Small intestine (tissue), 7 donors: ENCODE measurements around the gene C18orf32. TPM values are rescaled to one million over a fixed set of nuclear protein-coding genes. Genes with fewer than 3 reads are reported as not detected.
"Not testable (repeated sequence)": the region's sequence is repeated elsewhere in the genome, so short reads cannot be mapped to it uniquely, and the experiment has no call there.

Experiments used
- DNase-seq, 2 donors: peaks; one replicate each; pipeline versions ENCODE4 v3.0.0 to v3.0.0-alpha.2; 2013
- FAIRE-seq: peaks from 2 replicates; lab custom pipeline; 2012; peaks lifted over from hg19 to GRCh38; lab: Jason Lieb, UNC
- H3K27ac ChIP-seq, 3 donors: one replicate each; pipeline ENCODE4 v1.5.1; 2013; ENCODE audit warnings: low read length in 2 of 3, mild to moderate bottlenecking in 2 of 3, control low read depth in 1 of 3, inconsistent platforms in 1 of 3, low read depth in 1 of 3, moderate library complexity in 1 of 3
- H3K27me3 ChIP-seq, 3 donors: one replicate each; pipeline ENCODE4 v1.6.1; 2013; ENCODE audit warnings: low read length in 3 of 3, inconsistent platforms in 1 of 3; ENCODE audit not compliant: control insufficient read depth in 3 of 3, insufficient read depth in 3 of 3
- H3K36me3 ChIP-seq, 3 donors: one replicate each; pipeline ENCODE4 v1.6.1; 2013; ENCODE audit warnings: low read length in 3 of 3, inconsistent platforms in 1 of 3, low read depth in 1 of 3, mild to moderate bottlenecking in 1 of 3, moderate library complexity in 1 of 3; ENCODE audit not compliant: control insufficient read depth in 3 of 3, insufficient read depth in 2 of 3
- H3K4me1 ChIP-seq, 3 donors: one replicate each; pipeline ENCODE4 v1.6.1; 2013; ENCODE audit warnings: low read length in 2 of 3, inconsistent platforms in 1 of 3, low read depth in 1 of 3, mild to moderate bottlenecking in 1 of 3, moderate library complexity in 1 of 3; ENCODE audit not compliant: control insufficient read depth in 3 of 3, insufficient read depth in 2 of 3
- H3K4me3 ChIP-seq, 3 donors: one replicate each; pipeline ENCODE4 v1.5.1; 2013; ENCODE audit warnings: low read length in 3 of 3, control low read depth in 1 of 3, inconsistent platforms in 1 of 3, low read depth in 1 of 3, mild to moderate bottlenecking in 1 of 3, moderate library complexity in 1 of 3
- H3K9me3 ChIP-seq, 2 donors: one replicate each; pipeline ENCODE4 v1.6.1; 2013; ENCODE audit warnings: low read depth in 1 of 2, low read length in 1 of 2; ENCODE audit not compliant: control insufficient read depth in 2 of 2, insufficient read depth in 1 of 2
- WGBS, 3 donors: extraction: QIAGEN DNeasy Blood & Tissue Kit; methylation state at CpG; one replicate each; pipeline ENCODE4 v1.1.7; 2013; 5-methylcytosine and 5-hydroxymethylcytosine counted together
- polyA plus RNA-seq, 4 donors: library from polyadenylated mRNA; stranded (reverse) in 3 of 4; unstranded in 1 of 4; fragments of 200-250 nt in 3 of 4; fragments of 120-200 nt in 1 of 4; gene quantifications; one replicate each; pipeline versions ENCODE4 v1.2.1 to v1.2.3, GENCODE V29; 2013
- donor health status: healthy with polysubstance abuse.
- donor health status: control.
- donor health status: control.
- donor health status: Bipolar disorder and iron deficiency.
- donor health status: healthy.

C18orf32 gene
- polyA plus RNA-seq, 4 donors = 51.8 to 81.0 (median 60.8) TPM

GRCh38 chr18:49486606-49486952 is 455 bp downstream of the C18orf32 start:
- whole genome bisulfite sequencing, 3 donors = 0 to 2% (median 1%) methylated on average over 10 of the region's 10 CpGs
- Histone ChIP-seq H3K27me3 (no peaks in the 10 kb centered on the region), H3K36me3 (peaks cover 4 to 28% (median 12%) of the 10 kb centered on the region in 3 donors), H3K4me3 (peak overlapping the region; percentile 75 to 90 (median 88)), H3K27ac (peak overlapping the region; percentile 73 to 98 (median 98)), H3K4me1 (peaks cover 0 to 21% (median 12%) of the 10 kb centered on the region in 3 donors), H3K9me3 (no peaks in the 10 kb centered on the region)
- DNase-seq (no peak), FAIRE-seq (no peak)

- FAIRE-seq (no peak), DNase-seq (no peak)
- Histone ChIP-seq H3K4me3 (peak overlapping the region; percentile 75 to 90 (median 88)), H3K36me3 (peaks cover 6 to 31% (median 14%) of the 10 kb centered on the region in 3 donors), H3K27me3 (no peaks in the 10 kb centered on the region), H3K4me1 (peaks cover 0 to 21% (median 12%) of the 10 kb centered on the region in 3 donors), H3K27ac (peak overlapping the region in 2 of 3 donors; percentile 73 to 98), H3K9me3 (no peaks in the 10 kb centered on the region)
- WGBS, 3 donors = 11 to 15% (median 12%) methylated on average over 8 of the region's 8 CpGs
Measured at GRCh38 chr18:49486134-49486533, 900 bp downstream of the C18orf32 start.

- Histone ChIP-seq H3K27ac (no peak overlapping the region), H3K36me3 (peaks cover 9 to 38% (median 18%) of the 10 kb centered on the region in 3 donors), H3K9me3 (no peaks in the 10 kb centered on the region), H3K4me3 (no peak overlapping the region), H3K27me3 (no peaks in the 10 kb centered on the region), H3K4me1 (peaks cover 0 to 11% (median 10%) of the 10 kb centered on the region in 3 donors)
- FAIRE-seq (no peak), DNase-seq (no peak)
Measured at GRCh38 chr18:49483198-49483597, 3.8 kb downstream of the C18orf32 start.

GRCh38 chr18:49481907-49482306 is 5.1 kb downstream of the C18orf32 start:
- H3K27me3 ChIP-seq = no peaks in the 10 kb centered on the region
- no peak for FAIRE-seq
- H3K27ac ChIP-seq = no peak overlapping the region
- H3K4me1 ChIP-seq = peaks cover 0 to 7% (median 3%) of the 10 kb centered on the region in 3 donors
- DNase-seq = no peak
- no peak overlapping the region for H3K4me3 ChIP-seq
- H3K36me3 ChIP-seq = peaks cover 6 to 39% (median 14%) of the 10 kb centered on the region in 3 donors
- H3K9me3 ChIP-seq = no peaks in the 10 kb centered on the region
- 71 to 86% (median 81%) methylated on average over 3 of the region's 3 CpGs for WGBS, 3 donors

GRCh38 chr18:49481317-49481716 is 5.7 kb downstream of the C18orf32 start:
- no peak for FAIRE-seq
- 83 to 90% (median 88%) methylated on average over 4 of the region's 4 CpGs for WGBS, 3 donors

GRCh38 chr18:49479381-49480137 is 7.5 kb downstream of the C18orf32 start:
- no peak overlapping the region for H3K4me3 ChIP-seq
- no peak overlapping the region for H3K27ac ChIP-seq
- H3K36me3 ChIP-seq = peaks cover 6 to 42% (median 14%) of the 10 kb centered on the region in 3 donors
- no peaks in the 10 kb centered on the region for H3K4me1 ChIP-seq
- 90 to 98% (median 94%) methylated on average over 5 of the region's 5 CpGs for WGBS, 3 donors
- no peaks in the 10 kb centered on the region for H3K9me3 ChIP-seq
- no peaks in the 10 kb centered on the region for H3K27me3 ChIP-seq
- FAIRE-seq (no peak), DNase-seq (no peak)

More at GRCh38 chr18:49481317-49481716, 5.7 kb downstream of the C18orf32 start:
- Histone ChIP-seq H3K4me3 (no peak overlapping the region), H3K36me3 (peaks cover 6 to 42% (median 14%) of the 10 kb centered on the region in 3 donors), H3K9me3 (no peaks in the 10 kb centered on the region), H3K27ac (no peak overlapping the region), H3K27me3 (no peaks in the 10 kb centered on the region), H3K4me1 (peaks cover 0 to 7% (median 3%) of the 10 kb centered on the region in 3 donors)
- no peak for DNase-seq

DNA sequence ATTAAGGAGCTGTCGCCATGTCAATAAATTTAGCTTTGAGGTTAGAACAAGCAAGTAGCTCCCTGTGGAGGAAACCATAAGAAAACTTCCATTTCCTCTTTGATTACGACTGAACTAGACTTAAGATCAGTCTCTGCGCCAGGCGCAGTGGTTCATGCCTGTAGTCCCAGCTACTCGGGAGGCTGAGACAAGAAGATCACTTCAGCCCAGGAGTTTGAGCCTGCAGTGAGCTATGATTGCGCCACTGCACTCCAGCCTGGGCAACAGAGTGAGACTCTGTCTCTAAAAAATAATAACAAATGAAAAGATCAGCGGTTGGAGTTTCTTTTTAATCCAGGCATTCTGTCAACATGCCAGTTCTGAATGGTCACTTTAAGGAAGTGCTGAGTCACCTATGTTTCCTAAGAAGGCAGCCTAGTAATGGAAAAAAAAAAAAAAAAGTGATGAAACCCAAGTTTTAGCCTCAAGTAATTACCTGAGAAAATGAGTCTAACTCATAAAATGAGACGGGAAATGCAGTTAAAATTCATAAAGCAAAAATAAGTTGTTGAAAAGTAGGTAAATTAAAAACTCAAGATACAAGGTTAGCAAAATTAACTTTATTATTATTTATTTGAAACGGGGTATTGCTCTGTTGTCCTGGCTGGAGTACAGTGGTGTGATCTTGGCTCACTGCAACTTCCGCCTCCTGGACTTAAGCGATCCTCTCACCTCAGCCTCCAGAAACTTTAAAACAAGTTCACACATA is 10.2 kb downstream of the C18orf32 start:
- 68 to 91% (median 84%) methylated on average over 11 of the region's 11 CpGs for WGBS, 3 donors
- Histone ChIP-seq H3K4me1 (no peaks in the 10 kb centered on the region), H3K36me3 (peaks cover 6 to 34% (median 11%) of the 10 kb centered on the region in 3 donors), H3K9me3 (no peaks in the 10 kb centered on the region), H3K27me3 (no peaks in the 10 kb centered on the region), H3K27ac (peak overlapping the region in 1 of 3 donors; percentile 31), H3K4me3 (no peak overlapping the region)
- FAIRE-seq (no peak), DNase-seq (no peak)

DNA sequence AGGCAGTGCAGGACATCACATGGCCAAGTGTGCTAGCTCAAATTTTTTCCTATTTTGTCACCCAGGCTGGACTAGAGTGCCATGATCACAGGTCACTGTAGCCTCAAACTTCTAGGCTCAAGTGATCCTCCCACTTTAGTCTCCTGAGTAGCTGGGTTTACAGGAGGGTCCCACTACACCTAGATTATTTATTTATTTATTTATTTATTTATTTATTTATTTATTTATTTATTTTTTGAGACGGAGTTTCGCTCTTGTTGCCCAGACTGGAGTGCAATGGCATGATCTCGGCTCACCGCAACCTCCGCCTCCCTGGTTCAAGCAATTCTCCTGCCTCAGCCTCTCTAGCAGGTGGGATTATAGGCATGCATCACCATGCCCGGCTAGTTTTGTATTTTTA is 12.1 kb downstream of the C18orf32 start:
- not testable (repeated sequence) for H3K4me3 ChIP-seq, H3K9me3 ChIP-seq, H3K27me3 ChIP-seq, FAIRE-seq, H3K27ac ChIP-seq, H3K4me1 ChIP-seq, DNase-seq
- 95 to 97% (median 96%) methylated on average over 6 of the region's 6 CpGs for WGBS, 3 donors
- peaks cover 0 to 25% (median 3%) of the 10 kb centered on the region in 3 donors for H3K36me3 ChIP-seq
